Keratinocyte (primary cell): Measurements from ENCODE around the gene POLR1B. TPM values are rescaled to one million over a fixed set of nuclear protein-coding genes. Genes with fewer than 3 reads are reported as not detected.

ENCODE experiments used
- DNase-seq: peaks from one replicate; pipeline ENCODE4 v3.0.0-alpha.2; 2011; ENCODE audit warnings: low read depth, missing footprints, low spot score
- FAIRE-seq: peaks from 2 replicates; lab custom pipeline; 2011; peaks lifted over from hg19 to GRCh38; lab: Jason Lieb, UNC
- H2AFZ ChIP-seq: 2 replicates; pipeline ENCODE4 v1.6.0; 2012; ENCODE audit warnings: low read length, control low read depth, inconsistent platforms; ENCODE audit not compliant: control insufficient read depth
- H3K27ac ChIP-seq: 2 replicates; pipeline ENCODE4 v1.5.1; 2011; ENCODE audit warnings: low read length; ENCODE audit not compliant: control insufficient read depth, insufficient read depth
- H3K27me3 ChIP-seq: 3 replicates; pipeline ENCODE4 v1.6.0; 2011; ENCODE audit warnings: low read length; ENCODE audit not compliant: control insufficient read depth, insufficient read depth; ENCODE audit errors: extremely low read depth
- H3K36me3 ChIP-seq, 2 experiments: 2 replicates in 1 of 2; 3 replicates in 1 of 2; pipeline ENCODE4 v1.5.1; 2011; ENCODE audit warnings: low read length in 2 of 2, mild to moderate bottlenecking in 1 of 2; ENCODE audit not compliant: control insufficient read depth in 2 of 2, insufficient read depth in 2 of 2; ENCODE audit errors: extremely low read depth in 1 of 2
- H3K4me1 ChIP-seq: 3 replicates; pipeline ENCODE4 v1.5.1; 2011; ENCODE audit warnings: low read length; ENCODE audit not compliant: control insufficient read depth, insufficient read depth; ENCODE audit errors: extremely low read depth
- H3K4me2 ChIP-seq: 3 replicates; pipeline ENCODE4 v1.6.0; 2011; ENCODE audit warnings: low read depth, low read length; ENCODE audit not compliant: control insufficient read depth, insufficient read depth; ENCODE audit errors: extremely low read depth
- H3K4me3 ChIP-seq, 3 experiments: fragments of 200-600 bp in 1 of 3; sonication (generic) in 1 of 3; 2 replicates in 2 of 3; 3 replicates in 1 of 3; pipeline ENCODE4 v1.5.1; 2011 to 2016; ENCODE audit warnings: low read length in 3 of 3, mild to moderate bottlenecking in 3 of 3, control low read depth in 2 of 3, inconsistent platforms in 1 of 3, low read depth in 1 of 3, mixed read lengths in 1 of 3, mixed run types in 1 of 3, moderate library complexity in 1 of 3; ENCODE audit not compliant: control insufficient read depth in 2 of 3, insufficient read depth in 2 of 3; ENCODE audit errors: extremely low read depth in 1 of 3
- H3K79me2 ChIP-seq: 2 replicates; pipeline ENCODE4 v1.6.0; 2012; ENCODE audit warnings: low read length; ENCODE audit not compliant: control insufficient read depth, insufficient read depth
- H3K9ac ChIP-seq: 3 replicates; pipeline ENCODE4 v1.6.0; 2011; ENCODE audit warnings: low read length; ENCODE audit not compliant: control insufficient read depth, insufficient read depth; ENCODE audit errors: extremely low read depth
- H3K9me1 ChIP-seq: 3 replicates; pipeline ENCODE4 v1.6.0; 2011; ENCODE audit warnings: low read length; ENCODE audit not compliant: control insufficient read depth, insufficient read depth; ENCODE audit errors: extremely low read depth
- H3K9me3 ChIP-seq: 2 replicates; pipeline ENCODE4 v1.5.1; 2012; ENCODE audit warnings: low read depth, low read length; ENCODE audit not compliant: control insufficient read depth
- H4K20me1 ChIP-seq: 3 replicates; pipeline ENCODE4 v1.6.0; 2011; ENCODE audit warnings: low read length; ENCODE audit not compliant: control insufficient read depth, insufficient read depth; ENCODE audit errors: extremely low read depth
- EZH2 ChIP-seq: IDR thresholded peaks from one replicate; pipeline ENCODE4 v1.6.1; 2012; ENCODE audit warnings: inconsistent platforms, mild to moderate bottlenecking, low read length, moderate library complexity
- dilution Hi-C: fragments of 300-500 bp; cut with MboI; formaldehyde crosslinking; loops from one replicate; pipeline ENCODE4 v1.7.0; 2020; ENCODE audit warnings: low sequenced_read_pairs; ENCODE audit not compliant: extremely low pct_ligation_motif_present
- polyA plus RNA-seq, 5 experiments: library from polyadenylated mRNA; depleted of rRNA in 3 of 5; stranded (reverse) in 3 of 5; stranded (forward) in 1 of 5; unstranded in 1 of 5; fragments of >200 nt; gene quantifications; 1 replicate in 1 of 5; 2 replicates in 3 of 5; 3 replicates in 1 of 5; pipeline versions ENCODE4 v1.2.1 to v1.2.3, GENCODE V29; 2011 to 2012; ENCODE audit warnings: missing spikeins in 2 of 5, low read depth in 1 of 5, low replicate concordance in 1 of 5
- TF ChIP-seq, protein P1 (sequence below), 3 experiments: IDR thresholded peaks in 1 of 3; conservative IDR thresholded peaks in 1 of 3; optimal IDR thresholded peaks in 1 of 3; 2 replicates in 2 of 3; 3 replicates in 1 of 3; pipeline versions ENCODE3 to v1.5.1; 2011; ENCODE audit warnings: low read length in 3 of 3, mild to moderate bottlenecking in 3 of 3, moderate library complexity in 2 of 3, control low read depth in 1 of 3, inconsistent platforms in 1 of 3; ENCODE audit not compliant: insufficient read depth in 2 of 3; ENCODE audit errors: extremely low read depth in 1 of 3

The POLR1B gene
- polyA plus RNA-seq, 1 donor (not counting 4 experiments of a cell fraction or from before 2014, with no cell fraction given) = 31.9 TPM

DNA sequence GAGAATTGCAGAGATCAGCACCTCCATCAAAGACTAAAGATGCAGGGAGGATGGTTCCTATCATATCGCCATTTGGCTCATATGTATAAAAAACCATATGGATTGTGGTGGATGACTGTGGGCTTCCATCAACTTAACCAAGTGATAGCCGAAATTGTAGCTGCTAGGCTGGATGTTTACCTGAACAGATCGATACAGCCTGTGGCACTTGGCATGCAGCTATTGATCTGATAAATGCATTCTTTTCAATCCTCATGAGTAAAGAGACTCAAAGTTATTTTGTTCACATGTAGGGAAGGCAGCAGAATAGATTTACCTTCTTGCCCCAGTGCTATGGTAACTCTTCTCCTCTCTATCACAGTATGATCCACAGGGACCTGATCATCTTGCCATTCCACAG, 60.7 kb downstream of the POLR1B start:
- dilution Hi-C loops = no loop called here
- no peak for DNase-seq
- Histone ChIP-seq H3K4me3 (no peak overlapping the region), H3K27ac (no peak overlapping the region), H3K36me3 (no peaks in the 10 kb centered on the region), H3K4me2 (no peak overlapping the region), H3K79me2 (no peaks in the 10 kb centered on the region), H4K20me1 (no peaks in the 10 kb centered on the region), H3K4me1 (peaks cover 23% of the 10 kb centered on the region), H2AFZ (no peak overlapping the region), H3K27me3 (no peaks in the 10 kb centered on the region), H3K9me3 (no peaks in the 10 kb centered on the region), H3K9ac (no peak overlapping the region), H3K9me1 (no peaks in the 10 kb centered on the region)
- TF ChIP-seq EZH2 = no peak
- TF ChIP-seq, protein P1, sequence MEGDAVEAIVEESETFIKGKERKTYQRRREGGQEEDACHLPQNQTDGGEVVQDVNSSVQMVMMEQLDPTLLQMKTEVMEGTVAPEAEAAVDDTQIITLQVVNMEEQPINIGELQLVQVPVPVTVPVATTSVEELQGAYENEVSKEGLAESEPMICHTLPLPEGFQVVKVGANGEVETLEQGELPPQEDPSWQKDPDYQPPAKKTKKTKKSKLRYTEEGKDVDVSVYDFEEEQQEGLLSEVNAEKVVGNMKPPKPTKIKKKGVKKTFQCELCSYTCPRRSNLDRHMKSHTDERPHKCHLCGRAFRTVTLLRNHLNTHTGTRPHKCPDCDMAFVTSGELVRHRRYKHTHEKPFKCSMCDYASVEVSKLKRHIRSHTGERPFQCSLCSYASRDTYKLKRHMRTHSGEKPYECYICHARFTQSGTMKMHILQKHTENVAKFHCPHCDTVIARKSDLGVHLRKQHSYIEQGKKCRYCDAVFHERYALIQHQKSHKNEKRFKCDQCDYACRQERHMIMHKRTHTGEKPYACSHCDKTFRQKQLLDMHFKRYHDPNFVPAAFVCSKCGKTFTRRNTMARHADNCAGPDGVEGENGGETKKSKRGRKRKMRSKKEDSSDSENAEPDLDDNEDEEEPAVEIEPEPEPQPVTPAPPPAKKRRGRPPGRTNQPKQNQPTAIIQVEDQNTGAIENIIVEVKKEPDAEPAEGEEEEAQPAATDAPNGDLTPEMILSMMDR (optimal IDR thresholded peaks at IDR 0.05 in 1 of 3, IDR thresholded peaks at IDR 0.05 in 1 of 3, conservative IDR thresholded peaks at IDR 0.05 in 1 of 3; ENCODE audit: extremely low read depth in 1 of 3, insufficient read depth in 2 of 3, low read length in 3 of 3) = no peak
- no peak for FAIRE-seq

DNA sequence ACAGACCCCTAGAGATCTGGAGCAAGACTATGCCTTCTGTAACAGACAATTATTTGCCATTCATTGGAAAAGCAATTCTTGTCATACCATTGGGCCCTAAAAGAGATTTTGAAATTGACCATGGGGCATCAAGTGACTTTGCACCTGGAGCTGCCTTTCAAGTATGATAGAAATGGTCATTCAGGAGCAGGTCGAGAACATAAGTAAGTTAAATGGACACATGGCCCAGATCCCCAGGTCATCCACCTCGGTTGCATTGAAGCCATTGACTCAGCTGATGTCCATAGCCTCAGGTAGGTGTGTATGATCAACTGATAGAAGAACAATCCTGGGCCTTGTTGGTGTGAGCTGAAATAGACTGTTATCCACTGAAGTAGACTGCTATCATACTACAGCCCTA, 61.5 kb downstream of the POLR1B start:
- no peak for DNase-seq
- H3K9ac ChIP-seq = no peak overlapping the region
- no peak overlapping the region for H3K4me2 ChIP-seq
- dilution Hi-C loops = no loop called here
- TF ChIP-seq EZH2 = no peak
- TF ChIP-seq, protein P1 (optimal IDR thresholded peaks at IDR 0.05 in 1 of 3, IDR thresholded peaks at IDR 0.05 in 1 of 3, conservative IDR thresholded peaks at IDR 0.05 in 1 of 3; ENCODE audit: extremely low read depth in 1 of 3, insufficient read depth in 2 of 3, low read length in 3 of 3) = no peak
- H3K9me1 ChIP-seq = no peaks in the 10 kb centered on the region
- H3K79me2 ChIP-seq = no peaks in the 10 kb centered on the region
- FAIRE-seq = no peak
- no peaks in the 10 kb centered on the region for H4K20me1 ChIP-seq
- H3K9me3 ChIP-seq = no peaks in the 10 kb centered on the region
- H3K4me3 ChIP-seq = no peak overlapping the region
- no peaks in the 10 kb centered on the region for H3K36me3 ChIP-seq
- no peak overlapping the region for H2AFZ ChIP-seq
- H3K27me3 ChIP-seq = no peaks in the 10 kb centered on the region
- peaks cover 24% of the 10 kb centered on the region for H3K4me1 ChIP-seq
- no peak overlapping the region for H3K27ac ChIP-seq
